Diencephalon (tissue), 1 donor: ENCODE data around the gene ZNF239. TPM values are rescaled to one million over a fixed set of nuclear protein-coding genes. Genes with fewer than 3 reads are reported as not detected.

ENCODE experiments used
- total RNA-seq: library from RNA; depleted of rRNA; stranded (reverse); fragments of >200 nt; gene quantifications from one replicate; pipeline ENCODE4 v1.2.3, GENCODE V29; 2014

The ZNF239 gene
- 17.3 TPM for total RNA-seq

GRCh38 chr10:43574001-43574892, at the start of gene ZNF239:
ZNF239 (minus strand) TSS chr10:43574616; CDS start chr10:43558079, 16,537 bp downstream.

GRCh38 chr10:43606323-43607198, 32.1 kb upstream of the ZNF239 start, which contains the start of gene ZNF485:
ZNF485 (plus strand) TSS chr10:43606438; CDS start chr10:43607051, 613 bp downstream.

Other genes with a start within 250 kb of the ZNF239 start
- not detected for gene FXYD4, start 203.0 kb downstream of the ZNF239 start, total RNA-seq
- 86.7 TPM for gene HNRNPF, start 165.4 kb downstream of the ZNF239 start, total RNA-seq
- 24.2 TPM for gene ZNF487, start 137.5 kb downstream of the ZNF239 start, total RNA-seq
- gene ZNF485, start 31.8 kb upstream of the ZNF239 start, total RNA-seq, result 8.3 TPM
- 42.9 TPM for gene ZNF32, start 74.3 kb upstream of the ZNF239 start, total RNA-seq